Brain microvascular endothelial cell (primary cell): ENCODE data around the gene MSH3.

Experiments used
- DNase-seq: peaks from one replicate; pipeline ENCODE4 v3.0.0-alpha.2; 2020
- H3K27ac ChIP-seq: fragments of 250-450 bp; sonication (Bioruptor Pico); 2 replicates; pipeline ENCODE4 v1.5.1; 2020; ENCODE audit warnings: mild to moderate bottlenecking, moderate library complexity
- H3K27me3 ChIP-seq: fragments of 250-450 bp; sonication (Bioruptor Pico); replicated peaks from 2 replicates; pipeline ENCODE4 v1.5.1; 2020; ENCODE audit warnings: mild to moderate bottlenecking
- H3K36me3 ChIP-seq: fragments of 250-450 bp; sonication (Bioruptor Pico); replicated peaks from 2 replicates; pipeline ENCODE4 v1.5.1; 2020; ENCODE audit warnings: mild to moderate bottlenecking
- H3K4me3 ChIP-seq: 2 replicates; pipeline ENCODE4 v1.5.1; 2011; ENCODE audit warnings: low read depth, mild to moderate bottlenecking, control low read depth, low read length, moderate library complexity
- CTCF ChIP-seq: IDR thresholded peaks from 2 replicates; pipeline ENCODE4 v1.5.1; 2011; ENCODE audit warnings: low read depth, mild to moderate bottlenecking, moderate library complexity, low read length, control low read depth, inconsistent platforms; ENCODE audit errors: missing control alignments
- in situ Hi-C: cut with HindIII; loops from 2 replicates; pipeline ENCODE4 v1.10.0; 2017; ENCODE audit warnings: low sequenced_read_pairs, low pct_ligation_motif_present

The MSH3 gene

GRCh38 chr5:80615266-80615914 is 39.1 kb upstream of the MSH3 start:
- no peak for TF ChIP-seq CTCF
- Histone ChIP-seq H3K27ac (no peak overlapping the region), H3K4me3 (no peak overlapping the region), H3K36me3 (no peaks in the 10 kb centered on the region), H3K27me3 (no peaks in the 10 kb centered on the region)
- in situ Hi-C loops = no loop called here
- no peak for DNase-seq

- no peak for TF ChIP-seq CTCF
- no peaks in the 10 kb centered on the region for H3K36me3 ChIP-seq
- DNase-seq = no peak
- in situ Hi-C loops = no loop called here
- no peaks in the 10 kb centered on the region for H3K27me3 ChIP-seq
- no peak overlapping the region for H3K4me3 ChIP-seq
- H3K27ac ChIP-seq = no peak overlapping the region
Measured at GRCh38 chr5:80618438-80618837, 36.0 kb upstream of the MSH3 start.

- Histone ChIP-seq H3K27ac (no peak overlapping the region), H3K27me3 (no peaks in the 10 kb centered on the region), H3K4me3 (no peak overlapping the region), H3K36me3 (no peaks in the 10 kb centered on the region)
- DNase-seq = no peak
- in situ Hi-C loops = no loop called here
- TF ChIP-seq CTCF = no peak
Measured at GRCh38 chr5:80619086-80619485, 35.4 kb upstream of the MSH3 start.

DNA sequence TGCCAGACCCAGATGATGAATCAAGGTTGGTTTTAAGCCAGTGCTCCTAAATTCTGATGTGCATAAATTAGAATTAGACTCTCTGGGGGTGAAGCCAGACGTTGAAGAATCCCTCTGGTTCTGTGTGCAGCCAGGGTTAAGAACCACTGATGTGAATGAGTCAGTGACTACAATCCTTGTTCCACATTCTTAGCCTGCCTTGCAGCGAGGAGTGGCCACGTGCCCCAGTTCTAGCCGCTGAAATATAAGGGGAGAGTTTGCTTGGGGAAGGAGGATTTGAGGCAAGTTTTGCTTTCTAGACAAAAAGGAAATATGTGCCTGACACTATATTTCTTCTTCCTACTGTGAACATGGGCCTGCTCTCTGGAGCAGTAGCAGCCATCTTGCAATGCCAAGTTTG is 34.2 kb upstream of the MSH3 start:
- H3K4me3 ChIP-seq = no peak overlapping the region
- H3K27ac ChIP-seq = no peak overlapping the region
- no peaks in the 10 kb centered on the region for H3K36me3 ChIP-seq
- in situ Hi-C loops = no loop called here
- no peak for TF ChIP-seq CTCF
- DNase-seq = peak; percentile 53
- H3K27me3 ChIP-seq = no peaks in the 10 kb centered on the region

- DNase-seq = no peak
- Histone ChIP-seq H3K36me3 (no peaks in the 10 kb centered on the region), H3K27ac (no peak overlapping the region), H3K27me3 (no peaks in the 10 kb centered on the region), H3K4me3 (no peak overlapping the region)
- no peak for TF ChIP-seq CTCF
- in situ Hi-C loops = no loop called here
Measured at GRCh38 chr5:80622756-80623155, 31.7 kb upstream of the MSH3 start.

- no peak for DNase-seq
- no peaks in the 10 kb centered on the region for H3K36me3 ChIP-seq
- H3K27me3 ChIP-seq = no peaks in the 10 kb centered on the region
- no peak for TF ChIP-seq CTCF
- no peak overlapping the region for H3K4me3 ChIP-seq
- in situ Hi-C loops = no loop called here
- H3K27ac ChIP-seq = no peak overlapping the region
Measured at GRCh38 chr5:80623999-80624398, 30.5 kb upstream of the MSH3 start.
